ENCODE measurements around the gene TCF3. TPM values are rescaled to one million over a fixed set of nuclear protein-coding genes. Genes with fewer than 3 reads are reported as not detected.

The TCF3 gene
- total and polyA plus RNA-seq, 2 of the 8 experiments (the other 6 are each of a cell fraction or from before 2014, with no cell fraction given), result 241 to 348 TPM

DNA sequence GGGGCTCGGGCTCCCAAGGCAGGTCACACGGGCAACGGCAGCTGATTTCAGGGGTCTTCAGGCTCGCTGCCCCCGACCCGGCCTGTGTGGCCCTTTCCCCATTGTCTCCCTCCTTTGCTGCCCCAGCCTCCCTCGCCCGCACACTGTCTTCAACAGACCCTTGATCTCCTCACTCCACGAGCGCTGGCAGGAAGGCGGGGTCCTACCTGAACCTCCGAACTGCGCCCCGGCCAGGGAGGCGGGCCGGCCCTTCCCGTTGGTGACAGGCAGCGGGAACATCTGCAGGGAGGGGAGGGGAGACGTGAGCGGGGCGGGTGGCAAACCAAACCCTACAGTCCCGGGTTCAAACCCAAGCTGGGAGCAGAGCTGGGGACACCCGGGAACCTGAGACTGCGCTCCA lies 6.3 kb downstream of the TCF3 start:
- H3K4ac ChIP-seq (replicated peaks; ENCODE audit: insufficient read length, low read depth, low read length), result no peak overlapping the region
- H2BK15ac ChIP-seq (ENCODE audit: low read length), result no peak overlapping the region
- no peaks in the 10 kb centered on the region for H3K27me3 ChIP-seq (replicated peaks in 1 of 4; ENCODE audit: control insufficient read depth in 3 of 4, extremely low read depth in 1 of 4, insufficient read depth in 3 of 4, low read length in 3 of 4)
- no peak overlapping the region for H2AFZ ChIP-seq (ENCODE audit: low read length)
- WGBS, 2 experiments (ENCODE audit: extremely low coverage in 1 of 2, insufficient coverage in 1 of 2, insufficient read length in 1 of 2, insufficient replicate concordance in 2 of 2, low coverage in 1 of 2, low lambda C conversion rate in 2 of 2, missing lambda C conversion rate in 1 of 2), result 90% methylated on average over 19 of the region's 24 CpGs; no CpG with 5 or more reads in 1 of the 2 experiments
- peak overlapping the region; percentile 52; the same call in 1 of the 2 replicates for H2BK5ac ChIP-seq (ENCODE audit: low read depth, low read length)
- H3K4me2 ChIP-seq (ENCODE audit: insufficient read depth in 1 of 2, low read depth in 2 of 2, low read length in 2 of 2), result no peak overlapping the region
- no peak overlapping the region for H2BK20ac ChIP-seq (ENCODE audit: low read length)
- no peak overlapping the region for H3K56ac ChIP-seq (replicated peaks; ENCODE audit: insufficient read length, low read depth, low read length)
- no peak overlapping the region for H4K91ac ChIP-seq (replicated peaks; ENCODE audit: insufficient read length, low read length)
- peaks cover 31% of the 10 kb centered on the region for H3K79me1 ChIP-seq (ENCODE audit: low read depth, low read length)
- no peak overlapping the region for H2BK120ac ChIP-seq (replicated peaks; ENCODE audit: low read depth, low read length)
- ChIA-PET CTCF (ENCODE audit: partially characterized antibody) (interaction anchor here (0.8 to 1.3 kb wide), 2 partner anchors 27 to 45 kb away, joined by 3 to 4 read pairs; no protein-coding TSS in a partner anchor), POLR2A (ENCODE audit: partially characterized antibody) (interaction anchor here (0.6 to 5.8 kb wide), 6 partner anchors 11 to 63 kb away, joined by 3 to 25 read pairs (median 4); no protein-coding TSS in a partner anchor)
- no peak overlapping the region for H3K9ac ChIP-seq (replicated peaks in 1 of 4; ENCODE audit: extremely low read depth in 1 of 4, low read depth in 3 of 4, low read length in 3 of 4)
- no peak for DNase-seq (ENCODE audit: low read depth in 1 of 2, low spot score in 2 of 2)
- FAIRE-seq, result no peak
- no peak overlapping the region for H3K23ac ChIP-seq (ENCODE audit: insufficient read length)
- H4K20me1 ChIP-seq (replicated peaks in 1 of 2; ENCODE audit: control insufficient read depth in 1 of 2, insufficient read depth in 2 of 2, low read length in 2 of 2), result peaks cover 26 to 36% of the 10 kb centered on the region in 2 experiments
- H4K8ac ChIP-seq (ENCODE audit: extremely low read depth, insufficient read depth, low read length), result peak overlapping the region; percentile 72; the same call in 1 of the 2 replicates
- peaks cover 0 to 82% of the 10 kb centered on the region in 2 experiments; a peak in 3 of 4 replicates for H3K79me2 ChIP-seq (ENCODE audit: control insufficient read depth in 1 of 2, insufficient read depth in 2 of 2, low read length in 2 of 2)
- H3K4me1 ChIP-seq (replicated peaks in 1 of 4; ENCODE audit: control insufficient read depth in 3 of 4, insufficient read depth in 4 of 4, low read length in 3 of 4), result peaks cover 0 to 22% (median 4%) of the 10 kb centered on the region in 4 experiments; a peak in 6 of 7 replicates
- TF ChIP-seq SAP30 (IDR thresholded peaks at IDR 0.05; ENCODE audit: insufficient read depth, insufficient replicate concordance, low read length), result no peak
- TF ChIP-seq JUND (IDR thresholded peaks at IDR 0.05; ENCODE audit: low read length), result no peak
- TF ChIP-seq NRF1 (IDR thresholded peaks at IDR 0.05; ENCODE audit: low read depth, low read length), result no peak
- no peak for TF ChIP-seq RXRA (IDR thresholded peaks at IDR 0.05; ENCODE audit: insufficient read depth, low read depth, low read length)
- TF ChIP-seq PHF8 (conservative IDR thresholded peaks at IDR 0.05; ENCODE audit: low read depth, low read length), result no peak
- TF ChIP-seq MAFK (IDR thresholded peaks at IDR 0.05; ENCODE audit: low read depth, low read length), result no peak
- H3K27ac ChIP-seq (ENCODE audit: low read depth, low read length), result peak overlapping the region; percentile 56; the same call in 1 of the 2 replicates
- H3K36me3 ChIP-seq (ENCODE audit: control insufficient read depth in 2 of 4, insufficient read depth in 4 of 4, low read length in 3 of 4), result peaks cover 20 to 82% (median 62%) of the 10 kb centered on the region in 4 experiments
- H3K9me3 ChIP-seq (ENCODE audit: insufficient read depth in 2 of 2, low read depth in 1 of 2, low read length in 1 of 2), result no peaks in the 10 kb centered on the region
- no peak overlapping the region for H2BK12ac ChIP-seq (ENCODE audit: low read depth, low read length)
- H3K4me3 ChIP-seq (ENCODE audit: extremely low read depth in 1 of 4, insufficient read depth in 2 of 4, low read depth in 3 of 4, low read length in 4 of 4), result no peak overlapping the region
- H3K18ac ChIP-seq (ENCODE audit: extremely low read depth, low read length), result no peak overlapping the region
- no peak overlapping the region for H2AK5ac ChIP-seq (ENCODE audit: low read depth, low read length)
- H3K23me2 ChIP-seq (ENCODE audit: low read depth, low read length), result peaks cover 3% of the 10 kb centered on the region; the same call in 1 of the 2 replicates
- no peak overlapping the region for H3K14ac ChIP-seq (ENCODE audit: insufficient read length)
- no peak overlapping the region for H4K5ac ChIP-seq (ENCODE audit: insufficient read length, low read depth, low read length)

Measured in H1 (cell line).